Measurements from ENCODE around the gene PACRG.

The PACRG gene

GRCh38 chr6:163327165-163327880 lies 599.5 kb downstream of the PACRG start:
- TF ChIP-seq BACH2 (CRISPR knock-in tag; IDR thresholded peaks at IDR 0.05; ENCODE audit: borderline replicate concordance), result no peak
- TF ChIP-seq POU6F1 (CRISPR knock-in tag; IDR thresholded peaks at IDR 0.05; ENCODE audit: borderline replicate concordance, low read depth), result no peak
- TF ChIP-seq, protein P1, sequence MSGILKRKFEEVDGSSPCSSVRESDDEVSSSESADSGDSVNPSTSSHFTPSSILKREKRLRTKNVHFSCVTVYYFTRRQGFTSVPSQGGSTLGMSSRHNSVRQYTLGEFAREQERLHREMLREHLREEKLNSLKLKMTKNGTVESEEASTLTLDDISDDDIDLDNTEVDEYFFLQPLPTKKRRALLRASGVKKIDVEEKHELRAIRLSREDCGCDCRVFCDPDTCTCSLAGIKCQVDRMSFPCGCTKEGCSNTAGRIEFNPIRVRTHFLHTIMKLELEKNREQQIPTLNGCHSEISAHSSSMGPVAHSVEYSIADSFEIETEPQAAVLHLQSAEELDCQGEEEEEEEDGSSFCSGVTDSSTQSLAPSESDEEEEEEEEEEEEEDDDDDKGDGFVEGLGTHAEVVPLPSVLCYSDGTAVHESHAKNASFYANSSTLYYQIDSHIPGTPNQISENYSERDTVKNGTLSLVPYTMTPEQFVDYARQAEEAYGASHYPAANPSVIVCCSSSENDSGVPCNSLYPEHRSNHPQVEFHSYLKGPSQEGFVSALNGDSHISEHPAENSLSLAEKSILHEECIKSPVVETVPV (CRISPR knock-in tag; IDR thresholded peaks at IDR 0.05), result no peak
- no peak for TF ChIP-seq ZNF8 (CRISPR knock-in tag; IDR thresholded peaks at IDR 0.05)
- TF ChIP-seq SNAI2 (CRISPR knock-in tag; IDR thresholded peaks at IDR 0.05), result no peak
- no peak for TF ChIP-seq ESRRG (CRISPR knock-in tag; IDR thresholded peaks at IDR 0.05)
- no peak for TF ChIP-seq OSR1 (CRISPR knock-in tag; IDR thresholded peaks at IDR 0.05)
- TF ChIP-seq TOX (CRISPR knock-in tag; IDR thresholded peaks at IDR 0.05; ENCODE audit: borderline replicate concordance), result no peak
- no peak for TF ChIP-seq ZNF70 (CRISPR knock-in tag; IDR thresholded peaks at IDR 0.05)
- TF ChIP-seq ZNF565 (CRISPR knock-in tag; conservative IDR thresholded peaks at IDR 0.05; ENCODE audit: low read depth), result no peak
- no peak for TF ChIP-seq PPARA (CRISPR knock-in tag; IDR thresholded peaks at IDR 0.05; ENCODE audit: borderline replicate concordance)
- TF ChIP-seq RARB (CRISPR knock-in tag; IDR thresholded peaks at IDR 0.05), result no peak
- TF ChIP-seq CSDC2 (CRISPR knock-in tag; IDR thresholded peaks at IDR 0.05), result no peak
- no peak for TF ChIP-seq TCF4 (CRISPR knock-in tag; IDR thresholded peaks at IDR 0.05; ENCODE audit: borderline replicate concordance)
- no peak for TF ChIP-seq ZFP30 (CRISPR knock-in tag; IDR thresholded peaks at IDR 0.05)
- TF ChIP-seq GLIS3 (CRISPR knock-in tag; IDR thresholded peaks at IDR 0.05), result no peak
- TF ChIP-seq PATZ1 (CRISPR knock-in tag; IDR thresholded peaks at IDR 0.05; ENCODE audit: borderline replicate concordance), result no peak
- TF ChIP-seq ISL1 (CRISPR knock-in tag; IDR thresholded peaks at IDR 0.05), result no peak
- ATAC-seq, result no peak

DNA sequence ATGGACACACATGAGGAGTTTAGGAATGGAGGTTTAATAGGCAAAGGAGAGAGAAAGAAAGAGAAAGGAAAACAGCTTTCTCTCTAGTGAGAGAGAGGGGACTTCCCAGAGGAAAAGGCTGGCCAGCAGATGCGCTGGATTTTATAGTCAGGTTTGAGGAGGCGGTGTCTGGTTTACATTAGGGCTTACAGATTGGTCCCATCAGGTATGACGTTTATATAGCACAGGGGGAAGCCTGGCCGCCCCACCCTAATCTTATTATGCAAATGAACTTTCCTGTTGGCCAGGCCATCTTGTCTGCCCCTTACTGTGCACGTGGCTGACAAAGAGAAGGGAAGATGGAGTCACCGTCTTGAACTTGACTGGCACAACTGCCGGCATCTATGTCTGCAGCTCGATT lies 600.1 kb downstream of the PACRG start:
- TF ChIP-seq ZFP30 (CRISPR knock-in tag; IDR thresholded peaks at IDR 0.05), result no peak
- TF ChIP-seq ZFP3 (CRISPR knock-in tag; IDR thresholded peaks at IDR 0.05), result no peak
- TF ChIP-seq ZNF565 (CRISPR knock-in tag; conservative IDR thresholded peaks at IDR 0.05; ENCODE audit: low read depth), result no peak
- TF ChIP-seq, protein P2, sequence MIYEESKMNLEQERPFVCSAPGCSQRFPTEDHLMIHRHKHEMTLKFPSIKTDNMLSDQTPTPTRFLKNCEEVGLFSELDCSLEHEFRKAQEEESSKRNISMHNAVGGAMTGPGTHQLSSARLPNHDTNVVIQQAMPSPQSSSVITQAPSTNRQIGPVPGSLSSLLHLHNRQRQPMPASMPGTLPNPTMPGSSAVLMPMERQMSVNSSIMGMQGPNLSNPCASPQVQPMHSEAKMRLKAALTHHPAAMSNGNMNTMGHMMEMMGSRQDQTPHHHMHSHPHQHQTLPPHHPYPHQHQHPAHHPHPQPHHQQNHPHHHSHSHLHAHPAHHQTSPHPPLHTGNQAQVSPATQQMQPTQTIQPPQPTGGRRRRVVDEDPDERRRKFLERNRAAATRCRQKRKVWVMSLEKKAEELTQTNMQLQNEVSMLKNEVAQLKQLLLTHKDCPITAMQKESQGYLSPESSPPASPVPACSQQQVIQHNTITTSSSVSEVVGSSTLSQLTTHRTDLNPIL (CRISPR knock-in tag; IDR thresholded peaks at IDR 0.05; ENCODE audit: low read depth), result no peak
- TF ChIP-seq RARB (CRISPR knock-in tag; IDR thresholded peaks at IDR 0.05), result no peak
- no peak for TF ChIP-seq ZNF70 (CRISPR knock-in tag; IDR thresholded peaks at IDR 0.05)
- TF ChIP-seq PATZ1 (CRISPR knock-in tag; IDR thresholded peaks at IDR 0.05; ENCODE audit: borderline replicate concordance), result no peak
- no peak for TF ChIP-seq TSHZ2 (CRISPR knock-in tag; IDR thresholded peaks at IDR 0.05)
- TF ChIP-seq ISL1 (CRISPR knock-in tag; IDR thresholded peaks at IDR 0.05), result no peak
- TF ChIP-seq TCF4 (CRISPR knock-in tag; IDR thresholded peaks at IDR 0.05; ENCODE audit: borderline replicate concordance), result no peak
- TF ChIP-seq, protein P1 (CRISPR knock-in tag; IDR thresholded peaks at IDR 0.05), result no peak
- TF ChIP-seq OSR1 (CRISPR knock-in tag; IDR thresholded peaks at IDR 0.05), result no peak
- no peak for TF ChIP-seq PPARA (CRISPR knock-in tag; IDR thresholded peaks at IDR 0.05; ENCODE audit: borderline replicate concordance)
- TF ChIP-seq ZNF8 (CRISPR knock-in tag; IDR thresholded peaks at IDR 0.05), result no peak
- TF ChIP-seq SNAI2 (CRISPR knock-in tag; IDR thresholded peaks at IDR 0.05), result no peak
- no peak for TF ChIP-seq CSDC2 (CRISPR knock-in tag; IDR thresholded peaks at IDR 0.05)
- TF ChIP-seq ESRRG (CRISPR knock-in tag; IDR thresholded peaks at IDR 0.05), result no peak
- no peak for ATAC-seq
